Lung (tissue), 16 donors: Measurements from ENCODE around the gene PET100. TPM values are rescaled to one million over a fixed set of nuclear protein-coding genes. Genes with fewer than 3 reads are reported as not detected.

Source experiments
- ATAC-seq: fragments of 200-7000 bp; cut with Tn5 transposase; one replicate; pipeline ENCODE4 v1.9.1; 2020; ENCODE audit warnings: moderate number of reproducible peaks; ENCODE audit not compliant: insufficient read depth, low FRiP score
- DNase-seq, 3 donors: peaks; one replicate each; pipeline ENCODE4 v3.0.0-alpha.2; 2013 to 2017
- H3K27ac ChIP-seq, 2 donors: one replicate each; pipeline ENCODE4 v1.5.1; 2013; ENCODE audit warnings: mild to moderate bottlenecking in 2 of 2, moderate library complexity in 2 of 2, control low read depth in 1 of 2, inconsistent platforms in 1 of 2, low read depth in 1 of 2, low read length in 1 of 2
- H3K27me3 ChIP-seq, 3 donors: one replicate each; pipeline ENCODE4 v1.5.1; 2013; ENCODE audit warnings: low read length in 2 of 3; ENCODE audit not compliant: control insufficient read depth in 3 of 3, insufficient read depth in 3 of 3
- H3K36me3 ChIP-seq, 4 donors: one replicate each; pipeline ENCODE4 v1.5.1; 2013; ENCODE audit warnings: low read length in 4 of 4, mild to moderate bottlenecking in 1 of 4, moderate library complexity in 1 of 4; ENCODE audit not compliant: control insufficient read depth in 4 of 4, insufficient read depth in 4 of 4
- H3K4me1 ChIP-seq, 5 donors: one replicate each; pipeline ENCODE4 v1.5.1; 2013; ENCODE audit warnings: low read length in 5 of 5, mild to moderate bottlenecking in 2 of 5, moderate library complexity in 1 of 5; ENCODE audit not compliant: control insufficient read depth in 5 of 5, insufficient read depth in 5 of 5
- H3K4me3 ChIP-seq: one replicate; pipeline ENCODE4 v1.5.1; 2013; ENCODE audit warnings: mild to moderate bottlenecking, control low read depth, moderate library complexity
- H3K9ac ChIP-seq, 2 donors: one replicate each; pipeline ENCODE4 v1.5.1; 2013; ENCODE audit warnings: low read length in 2 of 2, control low read depth in 1 of 2; ENCODE audit not compliant: insufficient read depth in 1 of 2
- H3K9me3 ChIP-seq, 4 donors: one replicate each; pipeline ENCODE4 v1.5.1; 2013; ENCODE audit warnings: low read length in 3 of 4, mild to moderate bottlenecking in 1 of 4, moderate library complexity in 1 of 4; ENCODE audit not compliant: control insufficient read depth in 4 of 4, insufficient read depth in 3 of 4
- CTCF ChIP-seq: IDR thresholded peaks from 2 replicates; pipeline ENCODE4 v1.5.1; 2012; ENCODE audit warnings: mild to moderate bottlenecking; ENCODE audit errors: control extremely low read depth, extremely low read depth
- WGBS, 2 donors: extraction: QIAGEN DNeasy Blood & Tissue Kit; methylation state at CpG; one replicate each; pipeline ENCODE4 v1.1.7; 2013; 5-methylcytosine and 5-hydroxymethylcytosine counted together
- long read RNA-seq, 5 donors: transcript quantifications; one replicate each; lab custom pipeline, GENCODE V29; 2026
- polyA plus RNA-seq, 2 donors: library from polyadenylated mRNA; stranded (reverse); fragments of 200-250 nt; gene quantifications; one replicate each; pipeline ENCODE4 v1.2.1, GENCODE V29; 2013
- total RNA-seq, 2 donors: library from RNA; depleted of rRNA in 1 of 2; stranded (reverse); fragments of >200 nt in 1 of 2; gene quantifications; one replicate each; pipeline ENCODE4 v1.2.1, GENCODE V29; 2014 to 2021
- donor health status: control.
- donor health status: control.
- donor health status: Bipolar disorder and iron deficiency.
- donor health status: healthy.
- donor health status: DM: yes; HTN: yes; CAD: no.

The PET100 gene, protein sequence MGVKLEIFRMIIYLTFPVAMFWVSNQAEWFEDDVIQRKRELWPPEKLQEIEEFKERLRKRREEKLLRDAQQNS
- total RNA-seq (100 to 1,000 TPM in 1 of 2 donors, 10 to 100 TPM in 1; 26.9 to 116 TPM), polyA plus RNA-seq (100 to 1,000 TPM in 1 of 2 donors, 10 to 100 TPM in 1; 60.5 to 383 TPM)
- long read RNA-seq, donor 1, transcript PET100-202 (4 exons, 719 nt) = major isoform, 40 of 72 reads
- long read RNA-seq, donor 1, partial matches to known transcripts = 0 of 72 reads
- long read RNA-seq, donor 1, other reads (novel, unspliced or antisense) = 24 of 72 reads
- long read RNA-seq, donor 2, transcript PET100-202 (4 exons, 719 nt) = major isoform, 14 of 27 reads
- long read RNA-seq, donor 2, partial matches to known transcripts = 0 of 27 reads
- long read RNA-seq, donor 2, other reads (novel, unspliced or antisense) = 11 of 27 reads
- long read RNA-seq, donor 3, transcript PET100-202 (4 exons, 719 nt) = major isoform, 23 of 39 reads
- long read RNA-seq, donor 3, partial matches to known transcripts = 0 of 39 reads
- long read RNA-seq, donor 3, other reads (novel, unspliced or antisense) = 9 of 39 reads
- long read RNA-seq, donor 4, transcript PET100-202 (4 exons, 719 nt) = major isoform, 26 of 37 reads
- long read RNA-seq, donor 4, partial matches to known transcripts = 0 of 37 reads
- long read RNA-seq, donor 4, other reads (novel, unspliced or antisense) = 10 of 37 reads
- long read RNA-seq, donor 5, transcript PET100-202 (4 exons, 719 nt) = major isoform, 70 of 124 reads
- long read RNA-seq, donor 5, transcript PET100-207 (1 exons, 1,815 nt) = minor isoform, 10 of 124 reads
- long read RNA-seq, donor 5, partial matches to known transcripts = 0 of 124 reads
- long read RNA-seq, donor 5, other reads (novel, unspliced or antisense) = 36 of 124 reads

GRCh38 chr19:7629347-7630054 is at the start of gene PET100, which contains the start of gene XAB2:
PET100 (plus strand) TSS chr19:7629793; CDS start chr19:7629834, 41 bp downstream.
XAB2 (minus strand) TSS chr19:7629545; CDS start chr19:7629527, 18 bp downstream.
- TF ChIP-seq CTCF = no peak
- WGBS, 2 donors = 1% methylated on average over 40 of the region's 40 CpGs

GRCh38 chr19:7582446-7582845 is 47.1 kb upstream of the PET100 start:
- H3K36me3 ChIP-seq = no peaks in the 10 kb centered on the region
- H3K27me3 ChIP-seq = no peaks in the 10 kb centered on the region
- DNase-seq (no peak), ATAC-seq (no peak)
- no peak overlapping the region for H3K9ac ChIP-seq
- WGBS, 2 donors = 59 to 68% methylated on average over 11 of the region's 11 CpGs
- TF ChIP-seq CTCF = no peak
- H3K4me1 ChIP-seq = no peaks in the 10 kb centered on the region
- no peak overlapping the region for H3K27ac ChIP-seq
- H3K9me3 ChIP-seq = no peaks in the 10 kb centered on the region
- no peak overlapping the region for H3K4me3 ChIP-seq

More at GRCh38 chr19:7629347-7630054, at the start of gene PET100, which contains the start of gene XAB2:
- Histone ChIP-seq H3K4me3 (peak within 1 kb of the TSS; percentile 81), H3K27me3 (no peaks in the 10 kb centered on the region), H3K27ac (peak within 1 kb of the TSS; percentile 73 to 87), H3K9me3 (no peaks in the 10 kb centered on the region), H3K4me1 (peaks cover 7 to 19% (median 12%) of the 10 kb centered on the region in 5 donors), H3K36me3 (peaks cover 0 to 35% (median 12%) of the 10 kb centered on the region in 4 donors), H3K9ac (peak within 1 kb of the TSS; percentile 93 to 99)
- ATAC-seq (peak; percentile 98), DNase-seq (peak; percentile 99 to 100 (median 99))

DNA sequence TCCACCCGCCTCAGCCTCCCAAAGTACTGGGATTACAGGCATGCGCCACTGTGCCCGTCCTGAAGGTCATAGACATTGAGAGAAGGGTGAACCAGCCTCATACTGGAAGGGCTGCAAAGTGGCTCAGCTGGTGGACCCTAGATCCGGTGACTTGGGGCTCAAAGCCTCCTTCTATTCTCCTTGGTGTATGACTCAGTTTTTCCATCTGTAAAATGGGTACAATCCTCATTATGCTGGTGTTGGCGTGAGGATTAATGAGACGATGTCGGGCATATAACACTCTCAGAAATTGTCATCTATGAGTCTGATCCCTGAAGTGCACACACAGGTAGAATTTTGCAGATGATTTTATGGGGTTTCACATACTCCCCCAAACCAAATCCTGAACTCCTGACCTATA is 39.8 kb upstream of the PET100 start:
- H3K27ac ChIP-seq = no peak overlapping the region
- WGBS, 2 donors = 87 to 93% methylated on average over 7 of the region's 7 CpGs
- no peaks in the 10 kb centered on the region for H3K36me3 ChIP-seq
- ATAC-seq (no peak), DNase-seq (no peak)
- H3K9me3 ChIP-seq = peaks cover 0 to 1% (median 0%) of the 10 kb centered on the region in 4 donors
- peaks cover 0 to 8% (median 4%) of the 10 kb centered on the region in 3 donors for H3K27me3 ChIP-seq
- no peak for TF ChIP-seq CTCF
- H3K4me3 ChIP-seq = no peak overlapping the region
- H3K9ac ChIP-seq = no peak overlapping the region
- H3K4me1 ChIP-seq = peaks cover 0 to 3% (median 0%) of the 10 kb centered on the region in 5 donors
